Memory B cell (primary cell): ENCODE measurements around the gene TMOD4.

Experiments used
- ATAC-seq: fragments of 150-1000 bp; cut with Tn5 transposase; 2 replicates; pipeline ENCODE4 v1.10.0; 2021; ENCODE audit warnings: low read depth, mild to moderate bottlenecking, moderate library complexity
- DNase-seq, 2 donors: peaks; one replicate each; pipeline ENCODE4 v3.0.0; 2022; ENCODE audit warnings: low spot score in 2 of 2
- H3K27ac Mint-ChIP-seq: one replicate; pipeline ENCODE4 v1.8.0; 2022; ENCODE audit warnings: mild to moderate bottlenecking, moderate library complexity, mixed read lengths
- H3K27me3 Mint-ChIP-seq: one replicate; pipeline ENCODE4 v1.8.0; 2022; ENCODE audit warnings: mixed read lengths
- H3K36me3 Mint-ChIP-seq: one replicate; pipeline ENCODE4 v1.8.0; 2022; ENCODE audit warnings: mild to moderate bottlenecking, mixed read lengths
- H3K4me1 Mint-ChIP-seq: one replicate; pipeline ENCODE4 v1.8.0; 2022; ENCODE audit warnings: mixed read lengths
- H3K4me3 Mint-ChIP-seq: one replicate; pipeline ENCODE4 v1.8.0; 2022; ENCODE audit warnings: mild to moderate bottlenecking, moderate library complexity, mixed read lengths
- H3K9me3 Mint-ChIP-seq: one replicate; pipeline ENCODE4 v1.8.0; 2022; ENCODE audit warnings: mixed read lengths

Gene TMOD4

GRCh38 chr1:151143057-151143435, 32.7 kb downstream of the TMOD4 start:
- H3K36me3 Mint-ChIP-seq = no peaks in the 10 kb centered on the region
- no peaks in the 10 kb centered on the region for H3K9me3 Mint-ChIP-seq
- peaks cover 5% of the 10 kb centered on the region for H3K27me3 Mint-ChIP-seq
- H3K27ac Mint-ChIP-seq = no peak overlapping the region
- ATAC-seq (no peak), DNase-seq (no peak)
- H3K4me1 Mint-ChIP-seq = peaks cover 18% of the 10 kb centered on the region
- no peak overlapping the region for H3K4me3 Mint-ChIP-seq

GRCh38 chr1:151142411-151143056, 33.2 kb downstream of the TMOD4 start:
- Mint-ChIP-seq H3K4me1 (peaks cover 18% of the 10 kb centered on the region), H3K9me3 (no peaks in the 10 kb centered on the region), H3K36me3 (no peaks in the 10 kb centered on the region), H3K4me3 (no peak overlapping the region), H3K27me3 (peaks cover 5% of the 10 kb centered on the region), H3K27ac (no peak overlapping the region)
- ATAC-seq = no peak
- no peak for DNase-seq

- Mint-ChIP-seq H3K4me3 (no peak overlapping the region), H3K27ac (no peak overlapping the region), H3K4me1 (peaks cover 3% of the 10 kb centered on the region), H3K27me3 (no peaks in the 10 kb centered on the region), H3K9me3 (no peaks in the 10 kb centered on the region), H3K36me3 (no peaks in the 10 kb centered on the region)
- DNase-seq (no peak), ATAC-seq (no peak)
These were observed 38.0 kb downstream of the TMOD4 start for GRCh38 chr1:151137789-151138188.

- no peak for DNase-seq
- Mint-ChIP-seq H3K27ac (no peak overlapping the region), H3K27me3 (no peaks in the 10 kb centered on the region), H3K4me1 (peaks cover 7% of the 10 kb centered on the region), H3K4me3 (no peak overlapping the region), H3K9me3 (no peaks in the 10 kb centered on the region), H3K36me3 (no peaks in the 10 kb centered on the region)
- ATAC-seq = no peak
These were observed 40.1 kb downstream of the TMOD4 start for GRCh38 chr1:151135433-151136385.

- no peaks in the 10 kb centered on the region for H3K27me3 Mint-ChIP-seq
- H3K36me3 Mint-ChIP-seq = no peaks in the 10 kb centered on the region
- ATAC-seq = no peak
- peaks cover 8% of the 10 kb centered on the region for H3K4me1 Mint-ChIP-seq
- no peak overlapping the region for H3K27ac Mint-ChIP-seq
- no peaks in the 10 kb centered on the region for H3K9me3 Mint-ChIP-seq
- no peak overlapping the region for H3K4me3 Mint-ChIP-seq
- no peak for DNase-seq
These were observed 40.8 kb downstream of the TMOD4 start for GRCh38 chr1:151134991-151135390.

GRCh38 chr1:151134396-151134795, 41.4 kb downstream of the TMOD4 start:
- H3K36me3 Mint-ChIP-seq = no peaks in the 10 kb centered on the region
- DNase-seq (no peak), ATAC-seq (no peak)
- no peak overlapping the region for H3K27ac Mint-ChIP-seq
- no peaks in the 10 kb centered on the region for H3K9me3 Mint-ChIP-seq
- no peak overlapping the region for H3K4me3 Mint-ChIP-seq
- H3K27me3 Mint-ChIP-seq = no peaks in the 10 kb centered on the region
- peaks cover 8% of the 10 kb centered on the region for H3K4me1 Mint-ChIP-seq

- no peak overlapping the region for H3K27ac Mint-ChIP-seq
- no peaks in the 10 kb centered on the region for H3K27me3 Mint-ChIP-seq
- H3K4me1 Mint-ChIP-seq = peaks cover 8% of the 10 kb centered on the region
- H3K36me3 Mint-ChIP-seq = peaks cover 2% of the 10 kb centered on the region
- H3K4me3 Mint-ChIP-seq = no peak overlapping the region
- H3K9me3 Mint-ChIP-seq = no peaks in the 10 kb centered on the region
- ATAC-seq (no peak), DNase-seq (no peak)
These were observed 42.6 kb downstream of the TMOD4 start for GRCh38 chr1:151133018-151133806.

GRCh38 chr1:151132335-151133017, 43.3 kb downstream of the TMOD4 start:
- Mint-ChIP-seq H3K4me1 (peaks cover 8% of the 10 kb centered on the region), H3K9me3 (no peaks in the 10 kb centered on the region), H3K27ac (peak overlapping the region; percentile 47), H3K4me3 (peak overlapping the region; percentile 49), H3K36me3 (peaks cover 2% of the 10 kb centered on the region), H3K27me3 (no peaks in the 10 kb centered on the region)
- no peak for DNase-seq
- ATAC-seq = no peak

- peak overlapping the region; percentile 47 for H3K27ac Mint-ChIP-seq
- DNase-seq = no peak
- H3K36me3 Mint-ChIP-seq = peaks cover 2% of the 10 kb centered on the region
- H3K4me1 Mint-ChIP-seq = peaks cover 8% of the 10 kb centered on the region
- no peaks in the 10 kb centered on the region for H3K9me3 Mint-ChIP-seq
- ATAC-seq = no peak
- H3K4me3 Mint-ChIP-seq = peak overlapping the region; percentile 84
- H3K27me3 Mint-ChIP-seq = no peaks in the 10 kb centered on the region
These were observed 44.0 kb downstream of the TMOD4 start for GRCh38 chr1:151131701-151132334.

GRCh38 chr1:151130987-151131586, 44.7 kb downstream of the TMOD4 start:
- H3K9me3 Mint-ChIP-seq = no peaks in the 10 kb centered on the region
- no peak overlapping the region for H3K27ac Mint-ChIP-seq
- peak; percentile 98 for ATAC-seq
- H3K36me3 Mint-ChIP-seq = peaks cover 2% of the 10 kb centered on the region
- peak overlapping the region; percentile 84 for H3K4me3 Mint-ChIP-seq
- H3K4me1 Mint-ChIP-seq = peaks cover 8% of the 10 kb centered on the region
- DNase-seq = peak; percentile 58 to 67
- no peaks in the 10 kb centered on the region for H3K27me3 Mint-ChIP-seq

GRCh38 chr1:151128800-151129199, 47.0 kb downstream of the TMOD4 start:
- no peak for ATAC-seq
- no peak overlapping the region for H3K4me3 Mint-ChIP-seq
- no peaks in the 10 kb centered on the region for H3K9me3 Mint-ChIP-seq

GRCh38 chr1:151124763-151125403, 50.9 kb downstream of the TMOD4 start:
- Mint-ChIP-seq H3K27ac (no peak overlapping the region), H3K9me3 (no peaks in the 10 kb centered on the region), H3K36me3 (peaks cover 21% of the 10 kb centered on the region), H3K4me3 (no peak overlapping the region), H3K27me3 (no peaks in the 10 kb centered on the region), H3K4me1 (no peaks in the 10 kb centered on the region)
- ATAC-seq (no peak), DNase-seq (no peak)

More at GRCh38 chr1:151128800-151129199, 47.0 kb downstream of the TMOD4 start:
- H3K4me1 Mint-ChIP-seq = peaks cover 8% of the 10 kb centered on the region
- H3K27ac Mint-ChIP-seq = no peak overlapping the region
- no peaks in the 10 kb centered on the region for H3K27me3 Mint-ChIP-seq
- DNase-seq = no peak
- H3K36me3 Mint-ChIP-seq = peaks cover 11% of the 10 kb centered on the region
